ENCODE results near the gene MATK.
A peak's percentile ranks its signal among the peaks of the same experiment; 100 is the strongest.

MATK gene

DNA sequence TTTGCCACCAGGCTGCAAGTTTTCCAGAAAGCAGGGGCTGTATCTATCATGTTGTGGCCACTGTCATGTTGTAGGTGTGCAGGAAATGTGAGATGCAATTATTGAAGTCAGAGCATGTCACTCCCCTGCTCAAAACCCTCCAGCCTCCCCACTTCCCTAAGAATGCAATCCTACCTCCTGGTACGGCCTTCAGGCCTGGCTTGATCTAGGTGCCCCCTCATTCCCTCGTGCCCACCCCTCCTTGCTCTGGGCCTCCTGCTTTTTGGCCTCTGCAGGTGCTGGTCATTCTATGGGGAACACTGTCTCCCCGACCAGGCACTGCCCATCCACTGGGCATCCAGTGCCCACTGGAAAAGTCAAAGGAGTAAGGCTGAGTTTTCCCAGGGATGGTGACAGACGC is 28.5 kb upstream of the MATK start:
- DNase-seq: no peak

DNA sequence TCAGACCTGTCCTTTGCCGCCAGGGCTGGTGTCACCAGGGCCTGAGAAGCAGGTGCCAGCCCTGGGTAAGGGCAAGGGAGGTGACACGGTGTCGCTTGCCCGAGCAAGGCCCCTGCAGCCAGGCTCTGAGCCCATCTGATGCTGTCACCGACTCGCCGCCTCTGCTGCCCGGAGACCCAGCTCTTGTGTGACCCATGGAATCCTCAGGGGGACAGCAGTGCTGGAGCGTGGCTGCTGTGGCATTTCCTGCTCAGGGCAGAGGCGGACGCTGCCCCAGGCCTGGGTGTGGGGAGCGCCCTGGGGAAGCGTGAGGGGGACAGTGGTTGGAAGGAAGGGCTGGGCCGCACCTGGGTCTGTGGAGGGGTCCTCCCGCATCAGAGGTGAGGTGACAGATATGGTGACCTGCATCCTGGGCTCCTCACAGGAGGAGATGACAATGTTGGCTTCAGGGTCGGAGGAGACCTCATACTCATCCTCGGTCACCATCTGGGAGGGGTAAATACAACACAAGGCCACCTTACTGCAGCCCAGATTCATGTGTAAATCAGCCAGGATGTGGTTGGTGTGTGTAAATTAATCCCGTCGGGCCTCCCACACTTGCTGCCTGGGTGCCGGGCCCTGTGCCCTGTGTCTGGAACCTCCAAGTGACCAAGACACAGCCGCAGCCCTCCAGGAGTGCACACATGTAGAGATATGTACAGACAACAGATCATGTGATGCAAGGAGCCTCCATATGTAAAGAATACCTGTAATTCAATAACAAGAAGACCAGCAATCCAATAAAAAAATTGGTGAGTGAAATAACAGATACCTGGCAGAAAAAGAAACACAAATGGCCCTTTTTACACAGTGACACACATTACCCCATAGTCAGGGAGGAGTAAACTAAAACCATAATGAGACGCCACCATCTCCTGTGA is 27.6 kb upstream of the MATK start:
- no peak for DNase-seq

DNA sequence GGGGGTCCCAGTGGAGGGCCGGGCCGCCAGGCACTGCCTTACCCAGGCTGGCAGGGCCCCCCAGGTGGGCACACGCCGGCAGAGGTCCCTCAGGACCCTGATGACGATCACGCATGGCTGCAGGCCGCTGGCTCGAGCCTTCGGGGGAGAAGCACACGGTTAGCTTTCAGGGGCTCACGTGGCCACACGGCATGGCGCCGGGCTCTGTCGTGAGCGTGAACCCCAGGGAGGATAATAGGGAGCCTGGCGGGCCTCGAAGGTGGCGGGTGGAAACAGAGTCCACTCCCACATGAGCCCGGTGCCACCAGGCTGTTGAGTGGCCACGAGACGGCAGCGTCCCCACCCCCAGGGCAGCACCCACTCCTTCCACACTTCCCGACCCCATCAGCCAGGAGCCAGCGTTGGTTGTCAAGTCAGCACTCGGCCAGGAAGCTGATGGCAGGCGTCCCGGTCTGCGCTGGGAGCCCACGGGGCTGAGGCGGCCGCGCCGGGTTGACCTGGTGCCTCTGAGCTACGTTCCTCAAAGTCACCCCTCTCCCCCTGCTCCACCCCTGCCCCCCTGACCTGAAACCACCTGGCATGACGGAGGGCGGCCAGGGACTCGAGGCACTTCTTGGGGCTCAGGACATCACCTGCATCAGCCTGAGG is 24.7 kb upstream of the MATK start:
- DNase-seq: peak in 1 of 2 experiments; percentile 46

DNA sequence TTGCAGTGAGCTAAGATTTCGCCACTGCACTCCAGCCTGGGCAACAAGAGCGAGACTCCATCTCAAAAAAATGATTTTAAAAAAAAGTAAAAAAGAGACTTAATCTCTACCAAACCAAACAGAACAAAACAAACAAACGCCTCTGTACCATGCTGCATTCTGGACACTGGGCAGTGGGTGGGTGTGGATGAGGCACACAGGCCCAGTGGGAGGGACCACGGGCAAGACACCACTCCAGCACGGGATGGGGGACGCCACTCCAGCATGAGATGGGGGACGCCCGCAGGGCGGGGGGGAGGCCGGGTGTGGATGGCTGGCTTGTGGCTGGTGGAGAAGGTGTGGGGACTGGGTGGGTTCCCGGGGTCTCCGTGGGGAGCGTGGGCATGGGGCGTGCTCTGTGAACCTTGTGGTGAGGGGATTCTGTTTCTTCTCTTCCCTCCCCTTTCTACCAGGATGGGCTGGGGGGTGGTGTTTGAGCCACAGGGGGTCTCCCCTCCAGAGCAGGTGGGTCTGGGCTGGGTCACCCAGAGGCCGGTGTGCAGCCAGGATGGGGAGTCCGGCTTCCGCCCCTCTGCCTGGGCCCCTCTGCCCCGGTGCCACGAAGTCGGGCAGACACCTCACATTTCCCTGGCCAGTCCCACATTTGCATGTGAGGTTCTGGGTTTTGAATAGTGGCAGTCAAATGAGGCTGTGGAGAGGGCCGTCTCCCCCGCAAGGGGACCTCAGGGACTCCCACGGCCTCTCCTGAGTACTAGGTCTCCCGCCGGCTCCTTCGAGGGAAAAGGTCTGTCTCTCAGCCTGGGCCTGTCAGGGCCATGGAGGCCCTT is 23.9 kb upstream of the MATK start:
- peak; percentile 76 to 89 for DNase-seq

DNA sequence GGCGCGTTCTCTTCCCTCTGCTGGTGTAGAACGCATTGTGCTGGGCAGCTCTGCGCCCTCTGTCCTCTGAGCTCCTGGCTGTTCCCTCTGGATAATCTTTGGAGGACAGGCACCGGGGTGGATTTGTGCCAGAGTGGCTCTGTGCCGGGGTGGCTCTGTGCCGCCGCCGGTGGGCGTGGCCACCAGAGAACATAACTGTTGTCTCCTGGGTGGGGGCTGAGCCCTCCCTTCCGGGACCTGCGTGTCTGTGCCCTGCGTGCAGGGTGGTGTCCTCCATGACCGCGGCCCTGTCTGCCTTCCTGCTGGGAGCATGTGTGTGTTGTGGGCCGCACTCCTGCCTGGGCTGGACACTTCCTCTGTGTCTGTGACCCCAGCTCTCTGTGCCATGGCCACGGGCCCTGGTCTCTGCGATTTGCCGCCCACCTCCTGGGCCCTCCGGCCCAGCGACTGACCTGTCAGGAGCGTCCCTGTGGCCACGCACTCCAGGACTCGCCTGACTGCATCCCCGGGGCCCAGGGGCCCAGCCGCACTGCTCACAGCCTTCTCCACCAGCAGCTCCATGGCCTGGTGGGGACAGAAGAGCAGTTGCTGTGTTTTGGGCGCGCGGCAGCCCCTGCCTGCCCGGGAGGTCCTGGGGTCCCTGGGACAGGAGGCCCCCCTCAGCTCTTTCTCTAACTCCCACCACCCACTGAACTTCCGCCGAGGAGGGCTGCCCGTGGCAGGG is 22.4 kb upstream of the MATK start:
- DNase-seq: no peak

DNA sequence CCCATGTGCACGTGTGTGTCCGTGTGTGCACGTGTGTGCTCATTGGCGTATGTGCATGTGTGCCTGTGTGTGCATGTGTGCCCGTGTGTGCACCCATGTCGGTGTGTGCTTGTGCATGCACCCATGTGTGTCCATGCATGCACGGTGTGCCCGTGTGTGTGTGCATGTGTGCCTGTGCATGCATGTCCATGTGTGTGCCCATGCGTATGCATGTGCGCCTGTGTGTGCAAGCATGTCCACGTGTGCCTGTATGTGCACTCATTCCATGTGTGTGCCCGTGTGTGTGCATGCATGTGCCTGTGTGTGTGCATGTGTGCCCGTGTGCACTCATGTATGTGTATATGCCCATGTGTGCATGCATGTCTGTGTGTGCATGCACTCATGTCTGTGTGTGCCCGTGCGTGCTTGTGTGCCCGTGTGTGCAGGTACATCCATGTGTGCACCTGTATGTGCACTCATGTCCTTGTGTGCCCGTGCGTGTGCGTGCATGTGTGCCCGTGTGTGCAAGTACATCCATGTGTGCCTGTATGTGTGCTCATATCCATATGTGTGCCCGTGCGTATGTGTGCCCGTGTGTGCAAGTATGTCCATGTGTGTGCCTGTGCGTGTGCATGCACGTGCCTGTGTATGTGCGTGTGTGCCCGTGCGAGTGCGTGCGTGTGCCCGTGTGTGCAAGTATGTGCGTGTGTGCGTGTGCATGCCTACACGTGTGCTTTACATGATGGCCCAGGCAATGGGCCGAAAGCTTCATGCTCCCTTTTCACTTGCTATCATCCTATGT is 21.6 kb upstream of the MATK start:
- no peak for DNase-seq

DNA sequence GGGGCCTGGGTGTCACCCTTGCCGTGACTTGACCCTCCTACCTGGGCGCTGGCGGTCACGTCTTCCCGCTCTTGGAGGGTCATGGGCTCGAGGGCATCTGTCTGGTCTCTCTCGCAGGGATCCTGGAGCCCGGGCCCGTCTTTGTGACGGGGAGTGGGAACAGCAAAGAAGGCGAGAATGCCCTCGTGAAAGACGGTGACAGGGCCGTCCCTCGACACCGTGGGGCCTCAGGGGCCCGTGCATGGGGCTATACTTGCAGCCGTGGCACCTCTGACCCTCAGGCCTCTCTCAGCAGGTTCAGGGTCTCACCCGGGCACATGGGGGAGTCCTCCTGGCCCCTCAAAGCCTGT is 20.9 kb upstream of the MATK start:
- no peak for DNase-seq

DNA sequence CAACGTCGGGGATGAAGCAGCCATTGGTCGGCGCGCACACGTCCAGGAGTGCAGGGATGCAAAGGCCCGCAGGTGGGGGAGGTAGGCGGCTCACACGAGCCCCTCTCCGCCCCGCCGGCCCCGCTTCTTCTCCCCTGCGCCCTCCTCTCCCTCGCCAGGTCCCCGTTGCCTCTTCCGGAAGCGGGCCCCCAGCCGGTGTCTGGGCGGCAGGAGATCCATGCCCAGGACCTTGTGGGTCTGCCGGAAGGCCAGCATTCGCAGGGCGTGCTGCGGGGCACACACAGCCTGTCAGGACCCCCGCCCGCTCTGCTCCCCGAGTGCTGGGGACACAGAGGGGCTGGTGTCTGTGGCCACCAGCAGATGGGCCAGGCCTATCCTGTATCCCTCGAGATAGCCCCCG is 19.7 kb upstream of the MATK start:
- DNase-seq: no peak

DNA sequence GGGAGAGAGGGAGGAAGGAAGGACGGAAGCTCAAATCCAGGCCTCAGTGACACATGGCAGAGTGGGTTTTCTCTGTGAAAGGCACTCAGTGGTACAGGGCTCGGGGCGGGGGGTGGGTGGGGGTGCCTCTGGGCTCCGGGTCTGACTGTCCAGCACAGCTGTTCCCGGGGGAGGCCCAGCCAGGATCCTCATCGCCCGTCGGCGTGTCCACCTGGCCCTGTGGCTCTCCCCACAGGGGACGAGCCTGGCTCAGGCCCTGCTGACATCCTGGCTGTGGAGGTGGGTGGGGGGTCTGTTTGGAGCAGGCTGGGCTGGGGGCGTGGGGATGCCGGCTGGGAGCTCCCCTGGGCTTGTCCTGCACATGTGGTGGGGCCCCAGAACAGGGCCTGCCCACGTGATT is 18.2 kb upstream of the MATK start:
- DNase-seq: no peak

DNA sequence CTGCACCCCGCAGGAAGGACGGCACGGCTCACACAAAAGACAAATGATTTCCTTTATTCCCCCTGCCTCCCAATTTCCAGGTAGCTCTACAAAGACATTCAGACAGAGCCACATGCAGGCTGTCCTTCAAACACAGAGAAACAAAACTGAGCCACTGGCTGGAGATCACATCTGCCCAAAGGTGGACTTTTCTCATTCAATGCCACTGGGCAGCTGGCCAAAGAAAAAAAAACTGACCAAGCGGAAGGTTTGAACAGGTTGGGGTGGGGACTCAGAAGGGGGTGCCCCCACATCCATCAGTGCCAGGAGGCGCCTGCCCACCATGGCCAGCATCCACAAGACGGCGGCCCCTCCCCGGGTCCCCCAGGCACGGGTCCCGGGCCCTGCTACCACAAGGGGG is 17.8 kb upstream of the MATK start:
- DNase-seq: no peak

DNA sequence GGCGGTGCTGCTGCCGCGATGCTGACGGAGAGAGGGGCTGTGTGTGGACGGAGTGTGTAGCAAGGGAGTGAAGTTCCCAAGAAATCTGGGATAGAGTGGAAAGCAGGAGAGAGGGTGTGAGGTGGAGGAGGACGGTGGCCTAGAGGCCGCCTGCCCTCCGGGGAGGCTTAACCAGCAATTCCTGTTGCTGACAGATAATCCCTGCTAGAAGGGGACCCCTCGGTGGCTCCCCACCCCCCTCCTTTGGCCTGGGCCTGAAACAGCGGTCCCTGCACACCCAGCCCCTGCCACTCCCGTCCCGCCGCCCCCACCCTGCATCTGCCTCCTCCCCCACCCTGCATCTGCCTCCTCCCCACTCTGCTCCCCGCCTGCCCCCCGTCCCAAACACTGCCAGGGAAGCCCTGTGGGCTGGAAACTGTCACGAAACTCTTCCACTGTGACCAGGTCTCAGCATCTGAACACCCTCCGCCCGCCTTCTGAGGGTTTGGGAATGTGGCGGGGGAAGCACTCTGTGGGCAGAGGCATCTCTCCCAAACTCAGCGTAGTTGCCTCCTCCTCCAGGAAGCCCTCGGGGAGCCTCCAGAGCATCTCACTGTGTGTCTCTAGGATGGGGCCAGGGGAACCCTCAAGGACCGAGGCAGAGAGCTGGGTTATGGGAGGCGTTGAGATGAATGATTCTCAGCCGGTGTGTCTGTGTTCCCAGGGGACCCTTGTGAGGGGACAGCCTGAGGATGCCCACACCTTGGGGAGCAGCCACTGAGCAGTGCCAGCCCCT is 17.1 kb upstream of the MATK start:
- no peak for DNase-seq

DNA sequence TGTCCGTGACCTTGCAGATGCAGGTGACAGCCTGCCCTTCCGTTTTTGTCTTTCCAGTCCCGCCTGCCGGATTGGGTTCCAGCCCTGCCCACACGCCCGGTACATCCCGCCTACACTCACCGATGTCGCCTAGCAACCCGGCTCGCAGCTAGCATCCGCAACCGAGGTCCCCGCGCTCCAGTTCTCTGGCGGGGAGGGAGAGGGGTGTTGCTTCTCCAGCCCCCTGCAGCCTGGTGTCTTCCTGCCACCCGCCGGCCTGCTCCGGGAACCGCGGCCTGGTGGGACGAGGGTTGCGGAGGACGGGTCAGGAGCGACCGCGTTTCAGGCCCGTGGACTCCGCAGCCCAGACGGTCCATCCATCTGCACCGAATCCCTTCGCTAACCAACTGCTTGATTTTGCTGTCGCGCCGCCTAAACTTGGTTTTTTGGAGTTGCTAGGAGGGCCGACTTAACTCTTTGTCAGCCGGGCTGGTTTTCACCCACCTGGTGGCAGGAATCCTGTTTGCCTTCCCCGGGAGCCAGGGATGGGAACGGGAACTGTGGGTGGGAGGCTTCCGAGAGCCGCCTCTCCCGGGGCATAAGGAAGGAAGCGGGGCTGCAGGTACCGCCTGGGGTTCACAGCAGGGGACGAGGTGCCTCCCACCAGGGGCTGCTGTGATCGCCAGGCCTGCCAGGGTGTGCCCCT is 15.4 kb upstream of the MATK start:
- peak in 1 of 2 experiments; percentile 37 for DNase-seq

DNA sequence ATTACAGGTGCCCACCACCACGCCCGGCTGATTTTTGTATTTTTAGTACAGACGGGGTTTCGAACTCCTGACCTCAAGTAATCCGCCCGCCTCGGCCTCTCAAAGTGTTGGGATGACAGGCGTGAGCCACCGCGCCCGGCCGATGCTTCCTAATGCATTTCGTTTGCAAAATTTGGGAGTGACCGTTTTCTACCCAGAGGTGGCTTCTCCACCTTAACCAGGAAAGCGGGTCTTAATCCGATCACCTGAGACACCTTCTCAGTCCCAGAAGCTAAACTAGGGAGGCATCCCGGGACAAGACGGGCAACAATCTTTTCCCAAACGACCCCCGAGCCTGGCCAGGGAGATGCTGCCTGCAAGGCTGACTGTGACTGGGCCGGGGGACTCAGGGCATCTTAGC is 14.8 kb upstream of the MATK start:
- DNase-seq: no peak

DNA sequence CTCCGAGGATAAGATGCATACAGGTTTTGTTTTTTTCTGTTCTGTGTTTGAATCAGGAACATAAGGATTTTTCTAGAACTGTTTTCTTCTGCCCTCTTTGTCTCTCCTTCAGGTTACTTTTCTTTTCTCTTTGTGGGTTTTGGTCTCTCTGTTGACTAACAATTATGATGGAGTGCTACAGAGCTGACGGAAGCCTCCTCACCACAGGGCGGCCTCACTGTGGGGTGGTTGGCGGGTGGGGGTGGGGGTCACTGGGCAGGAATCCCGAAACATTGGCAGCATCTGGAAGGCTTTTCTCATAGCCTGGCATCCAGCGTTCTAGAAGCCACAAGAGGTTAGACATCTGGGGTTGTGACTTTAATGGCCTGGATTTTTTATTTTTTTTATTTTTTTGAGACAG is 12.0 kb upstream of the MATK start:
- no peak for DNase-seq

DNA sequence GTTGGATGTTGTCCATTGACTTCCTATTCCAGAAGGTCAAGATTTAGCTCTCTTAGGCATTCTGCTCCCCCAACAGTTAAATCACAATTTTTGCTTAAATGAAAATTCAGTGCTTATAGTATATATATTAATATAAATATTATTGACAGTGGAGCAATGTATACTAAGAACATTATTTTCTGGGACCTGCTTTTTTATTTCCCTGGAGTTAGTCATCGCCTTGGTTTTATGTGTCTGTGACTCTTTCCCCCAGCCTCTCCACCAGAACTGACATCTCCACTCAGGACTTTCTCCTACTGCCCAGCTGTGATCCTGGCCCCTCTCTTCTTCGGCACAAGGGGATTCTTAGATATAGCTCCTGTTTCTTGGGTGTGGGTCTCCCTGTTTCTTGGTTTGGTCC is 10.2 kb upstream of the MATK start:
- DNase-seq: no peak

DNA sequence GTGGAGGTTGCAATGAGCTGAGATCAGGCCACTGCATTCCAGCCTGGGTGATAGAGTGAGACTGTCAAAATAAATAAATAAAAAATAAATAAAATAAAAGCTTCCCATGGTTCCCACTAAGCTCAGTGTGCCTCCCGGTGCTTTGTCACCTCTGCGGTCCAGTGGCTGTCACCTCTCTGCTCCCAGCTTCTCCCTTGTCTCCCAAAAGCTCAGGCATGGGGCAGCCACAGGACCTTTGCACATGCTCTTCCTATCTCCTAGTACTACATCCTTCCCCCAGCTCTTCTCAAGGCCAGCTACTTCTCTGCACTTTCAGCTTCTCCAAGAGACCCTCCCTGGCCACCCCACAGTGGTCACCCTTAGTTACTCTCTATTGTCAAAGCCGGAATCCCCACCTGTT is 7.6 kb upstream of the MATK start:
- DNase-seq: no peak

DNA sequence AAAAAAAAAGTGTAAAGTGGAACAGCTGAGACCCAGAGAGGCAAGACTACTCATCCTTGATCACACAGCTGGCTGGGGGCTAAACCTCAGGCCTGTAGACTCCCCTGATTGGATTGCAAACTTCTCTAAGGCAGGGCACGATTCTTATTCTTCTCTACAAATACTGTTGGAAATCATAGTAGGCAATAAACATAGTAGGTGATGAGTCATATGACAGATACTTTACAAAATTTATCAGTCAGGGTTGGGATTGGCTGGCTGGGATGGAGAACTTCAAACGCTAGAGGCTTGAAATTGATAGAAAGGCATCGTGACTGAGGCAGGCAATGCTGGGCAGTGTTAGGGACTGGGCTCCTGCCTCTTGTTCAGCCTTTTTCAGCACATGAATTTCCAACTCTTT is 5.9 kb upstream of the MATK start:
- no peak for DNase-seq

DNA sequence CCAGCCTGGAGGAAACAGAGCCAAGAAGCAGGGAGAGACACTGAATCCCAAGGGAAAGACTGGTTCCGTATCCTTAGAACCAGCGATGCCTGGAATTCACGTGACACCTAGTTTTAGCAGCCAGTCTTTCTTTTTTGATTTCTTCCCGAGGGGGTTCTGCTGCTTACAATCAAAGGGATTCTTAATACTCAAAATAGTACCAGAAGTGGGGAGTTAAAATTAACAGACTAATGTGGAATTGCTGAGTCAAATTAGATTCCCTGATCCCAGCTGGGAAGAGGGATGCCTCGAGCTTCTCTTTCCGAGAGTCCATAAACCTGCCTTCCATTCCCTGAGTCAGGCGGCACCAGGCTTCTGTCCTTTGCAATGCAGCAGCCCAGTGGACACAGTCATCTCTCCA is 4.8 kb upstream of the MATK start:
- DNase-seq: no peak

DNA sequence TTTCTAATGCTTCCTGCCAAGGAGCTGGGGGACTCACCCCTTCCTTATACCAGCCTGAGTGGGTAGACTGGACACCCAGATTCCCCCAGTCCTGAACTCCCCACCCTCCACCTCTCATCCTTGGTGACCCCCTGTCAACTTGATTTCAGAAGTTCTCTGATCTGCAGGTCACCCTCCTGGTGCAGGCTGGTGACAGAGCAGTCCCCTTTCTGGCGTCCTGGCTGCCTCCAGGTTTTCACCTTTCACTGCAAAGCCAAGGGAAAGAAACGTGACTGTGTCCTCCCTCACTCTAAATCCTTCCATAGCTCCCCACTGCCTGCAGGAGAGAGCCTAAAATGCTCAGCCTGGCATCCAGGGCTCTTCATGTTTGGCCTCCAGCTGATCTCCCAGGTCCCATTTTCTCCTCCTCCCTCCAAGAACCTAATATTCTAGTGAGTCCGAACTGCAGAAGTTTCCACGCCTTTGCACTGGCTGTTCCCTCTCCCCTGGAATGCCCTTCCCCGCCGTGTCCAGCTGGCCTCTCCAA is 4.1 kb upstream of the MATK start:
- no peak for DNase-seq

DNA sequence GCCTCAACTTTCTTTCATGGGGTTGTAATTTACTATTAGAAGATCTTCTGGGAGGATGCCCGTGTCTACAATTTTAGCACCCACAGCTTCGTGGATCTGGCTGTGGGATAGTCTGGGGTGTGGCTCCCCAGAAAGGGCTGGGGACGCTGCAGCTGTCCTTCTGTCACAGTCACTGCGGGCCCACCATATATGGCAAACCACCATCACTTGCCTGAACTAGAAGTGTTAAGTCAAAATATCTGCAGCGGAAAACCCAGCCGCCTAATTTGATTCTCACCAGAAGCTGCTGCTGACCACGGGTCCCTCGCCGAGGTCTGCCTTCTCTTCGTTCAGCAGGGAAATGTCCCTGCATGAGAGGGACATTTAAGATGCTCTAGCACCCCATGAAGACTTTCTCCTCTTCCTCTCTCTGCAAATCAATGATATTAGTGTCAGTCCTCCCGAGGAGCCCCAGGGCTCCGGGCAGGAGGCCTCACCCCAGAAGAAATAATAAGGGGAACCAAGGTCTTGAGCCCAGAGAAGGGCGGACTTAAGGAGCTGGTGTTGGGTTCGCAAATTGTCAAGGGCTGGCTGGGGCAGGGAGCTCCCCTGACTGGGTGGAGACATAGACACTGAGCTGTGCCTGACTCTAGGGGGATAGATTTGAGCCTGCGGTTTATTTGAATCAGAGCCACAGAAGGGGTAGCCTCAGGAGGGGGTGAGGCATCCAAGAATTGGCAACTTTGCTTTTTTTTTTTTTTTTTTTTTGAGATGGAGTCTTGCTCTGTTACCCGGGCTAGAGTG is 3.0 kb upstream of the MATK start:
- no peak for DNase-seq

Measured in NCI-H526 (cell line).